DND-41 (cell line): ENCODE results near the gene TMEM181.

ENCODE experiments used
- ATAC-seq: fragments of 200-7000 bp; cut with Tn5 transposase; 3 replicates; pipeline ENCODE4 v1.9.1; 2021; ENCODE audit warnings: low read depth; ENCODE audit not compliant: insufficient read depth
- DNase-seq: peaks from one replicate; pipeline ENCODE4 v3.0.0-alpha.2; 2020
- H2AFZ ChIP-seq: 2 replicates; pipeline ENCODE4 v1.6.0; 2012; ENCODE audit warnings: low read depth, low read length
- H3K27ac ChIP-seq: 2 replicates; pipeline ENCODE4 v1.5.1; 2012; ENCODE audit warnings: low read length, inconsistent platforms
- H3K27me3 ChIP-seq: fragments of 200-600 bp; sonication (generic); 2 replicates; pipeline ENCODE4 v1.6.0; 2012; ENCODE audit warnings: low read length, mild to moderate bottlenecking, inconsistent platforms; ENCODE audit not compliant: insufficient read depth, poor library complexity
- H3K36me3 ChIP-seq: 2 replicates; pipeline ENCODE4 v1.5.1; 2012; ENCODE audit warnings: low read length, inconsistent platforms; ENCODE audit not compliant: insufficient read depth
- H3K4me1 ChIP-seq: 2 replicates; pipeline ENCODE4 v1.5.1; 2012; ENCODE audit warnings: mild to moderate bottlenecking, low read length; ENCODE audit not compliant: insufficient read depth
- H3K4me2 ChIP-seq: 2 replicates; pipeline ENCODE4 v1.6.0; 2012; ENCODE audit warnings: mild to moderate bottlenecking, moderate library complexity, low read length, inconsistent platforms; ENCODE audit not compliant: insufficient read depth
- H3K4me3 ChIP-seq, 2 experiments: fragments of 200-600 bp in 1 of 2; shearing (Covaris generic) in 1 of 2; 2 replicates each; pipeline ENCODE4 v1.5.1; 2012 to 2016; ENCODE audit warnings: inconsistent platforms in 2 of 2, low read length in 2 of 2, mild to moderate bottlenecking in 2 of 2, low read depth in 1 of 2, moderate library complexity in 1 of 2
- H3K79me2 ChIP-seq: 2 replicates; pipeline ENCODE4 v1.6.0; 2012; ENCODE audit warnings: low read length, inconsistent platforms; ENCODE audit not compliant: insufficient read depth
- H3K9ac ChIP-seq: 2 replicates; pipeline ENCODE4 v1.6.0; 2012; ENCODE audit warnings: low read depth, mild to moderate bottlenecking, inconsistent platforms, low read length, moderate library complexity
- H3K9me3 ChIP-seq: 2 replicates; pipeline ENCODE4 v1.5.1; 2012; ENCODE audit warnings: low read length, moderate library complexity, mild to moderate bottlenecking, inconsistent platforms; ENCODE audit not compliant: insufficient read depth, severe bottlenecking
- H4K20me1 ChIP-seq: 2 replicates; pipeline ENCODE4 v1.6.0; 2012; ENCODE audit warnings: low read length; ENCODE audit not compliant: insufficient read depth
- CTCF ChIP-seq: IDR thresholded peaks from 2 replicates; pipeline ENCODE4 v1.5.1; 2012; ENCODE audit warnings: borderline replicate concordance, low read length, moderate library complexity, mild to moderate bottlenecking; ENCODE audit not compliant: poor library complexity, severe bottlenecking; ENCODE audit errors: extremely low read depth
- EZH2 ChIP-seq: IDR thresholded peaks from 3 replicates; pipeline ENCODE4 v1.6.1; 2012; ENCODE audit warnings: borderline replicate concordance, low read depth, mild to moderate bottlenecking, moderate library complexity, low read length, inconsistent platforms; ENCODE audit not compliant: severe bottlenecking

Gene TMEM181

GRCh38 chr6:158619922-158620801 is 60.3 kb downstream of the TMEM181 start:
- peaks cover 14% of the 10 kb centered on the region; the same call in 1 of the 2 replicates for H4K20me1 ChIP-seq
- no peak overlapping the region for H3K27ac ChIP-seq
- no peaks in the 10 kb centered on the region for H3K27me3 ChIP-seq
- DNase-seq (no peak), ATAC-seq (no peak)
- peaks cover 57% of the 10 kb centered on the region for H3K36me3 ChIP-seq
- no peak for TF ChIP-seq CTCF
- TF ChIP-seq EZH2 = no peak
- H3K79me2 ChIP-seq = no peaks in the 10 kb centered on the region
- no peaks in the 10 kb centered on the region for H3K4me1 ChIP-seq
- no peak overlapping the region for H3K9ac ChIP-seq
- H2AFZ ChIP-seq = no peak overlapping the region
- H3K9me3 ChIP-seq = no peaks in the 10 kb centered on the region
- H3K4me2 ChIP-seq = no peak overlapping the region
- no peak overlapping the region for H3K4me3 ChIP-seq

GRCh38 chr6:158620963-158621693 is 61.2 kb downstream of the TMEM181 start:
- peaks cover 18% of the 10 kb centered on the region; the same call in 1 of the 2 replicates for H4K20me1 ChIP-seq

GRCh38 chr6:158621694-158622544 is 62.0 kb downstream of the TMEM181 start:
- Histone ChIP-seq H4K20me1 (peaks cover 18% of the 10 kb centered on the region; the same call in 1 of the 2 replicates), H3K27me3 (no peaks in the 10 kb centered on the region), H3K36me3 (peaks cover 73% of the 10 kb centered on the region), H3K79me2 (no peaks in the 10 kb centered on the region), H2AFZ (no peak overlapping the region), H3K4me2 (no peak overlapping the region), H3K4me1 (no peaks in the 10 kb centered on the region), H3K4me3 (no peak overlapping the region), H3K9ac (no peak overlapping the region), H3K9me3 (no peaks in the 10 kb centered on the region), H3K27ac (no peak overlapping the region)
- TF ChIP-seq CTCF (no peak), EZH2 (no peak)
- DNase-seq = no peak
- ATAC-seq = no peak

More at GRCh38 chr6:158620963-158621693, 61.2 kb downstream of the TMEM181 start:
- no peak for TF ChIP-seq EZH2
- no peak for TF ChIP-seq CTCF
- H2AFZ ChIP-seq = no peak overlapping the region
- DNase-seq (no peak), ATAC-seq (no peak)
- H3K36me3 ChIP-seq = peaks cover 65% of the 10 kb centered on the region
- no peaks in the 10 kb centered on the region for H3K27me3 ChIP-seq
- no peaks in the 10 kb centered on the region for H3K4me1 ChIP-seq
- no peak overlapping the region for H3K27ac ChIP-seq
- no peak overlapping the region for H3K9ac ChIP-seq
- H3K4me3 ChIP-seq = no peak overlapping the region
- no peaks in the 10 kb centered on the region for H3K9me3 ChIP-seq
- H3K79me2 ChIP-seq = no peaks in the 10 kb centered on the region
- H3K4me2 ChIP-seq = no peak overlapping the region
